ENCODE measurements around the gene LDLRAD4. TPM values are rescaled to one million over a fixed set of nuclear protein-coding genes. Genes with fewer than 3 reads are reported as not detected.

Gene LDLRAD4
- total RNA-seq, 4 donors from 2014 or later: 20.4 to 40.4 (median 35.3) TPM

DNA sequence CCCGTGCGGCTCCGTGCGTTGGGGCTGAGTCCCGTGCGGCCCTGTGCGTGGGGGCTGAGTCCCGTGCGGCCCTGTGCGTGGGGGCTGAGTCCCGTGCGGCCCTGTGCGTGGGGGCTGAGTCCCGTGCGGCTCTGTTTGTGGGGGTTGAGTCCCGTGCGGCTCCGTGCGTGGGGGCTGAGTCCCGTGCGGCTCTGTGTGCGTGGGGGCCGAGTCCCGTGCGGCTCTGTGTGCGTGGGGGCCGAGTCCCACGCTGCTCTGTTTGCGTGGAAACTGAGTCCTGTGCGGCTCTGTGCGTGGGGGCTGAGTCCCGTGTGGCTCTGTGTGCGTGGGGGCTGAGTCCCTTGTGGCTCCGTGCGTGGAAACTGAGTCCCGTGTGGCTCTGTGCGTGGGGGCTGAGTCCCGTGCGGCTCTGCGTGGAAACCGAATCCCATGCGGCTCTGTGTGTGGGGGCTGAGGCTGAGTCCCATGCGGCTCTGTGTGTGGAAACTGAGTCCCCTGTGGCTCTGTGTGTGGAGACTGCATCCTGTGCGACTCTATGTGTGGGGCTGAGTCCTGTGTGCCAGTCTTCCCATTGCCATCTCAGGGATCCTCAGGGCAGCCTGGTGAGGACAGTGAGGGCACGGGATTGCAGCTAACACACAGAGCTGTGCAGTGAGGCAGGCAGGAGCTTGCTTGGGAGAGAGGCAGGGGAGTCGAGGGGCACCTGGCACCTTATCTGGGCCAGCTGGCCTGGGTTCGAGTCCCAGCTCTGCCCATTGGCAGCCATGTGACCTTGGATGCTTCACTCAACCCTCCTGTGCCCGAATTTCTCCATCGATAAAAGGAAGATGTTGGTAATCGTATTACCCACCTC is 44.5 kb downstream of the LDLRAD4 start:
- WGBS: 87% methylated on average over 31 of the region's 50 CpGs
- peak overlapping the region; percentile 71 to 85 (median 81) for H3K27ac ChIP-seq (replicated peaks in 1 of 4)
- no peaks in the 10 kb centered on the region for H3K36me3 ChIP-seq
- H3K4me3 ChIP-seq: no peak overlapping the region
- no peaks in the 10 kb centered on the region for H3K9me3 ChIP-seq
- TF ChIP-seq EP300 (IDR thresholded peaks at IDR 0.05) (no peak), POLR2AphosphoS5 (IDR thresholded peaks at IDR 0.05) (no peak), POLR2A (IDR thresholded peaks at IDR 0.05; ENCODE audit: low read depth) (no peak)
- TF ChIP-seq, protein P1, sequence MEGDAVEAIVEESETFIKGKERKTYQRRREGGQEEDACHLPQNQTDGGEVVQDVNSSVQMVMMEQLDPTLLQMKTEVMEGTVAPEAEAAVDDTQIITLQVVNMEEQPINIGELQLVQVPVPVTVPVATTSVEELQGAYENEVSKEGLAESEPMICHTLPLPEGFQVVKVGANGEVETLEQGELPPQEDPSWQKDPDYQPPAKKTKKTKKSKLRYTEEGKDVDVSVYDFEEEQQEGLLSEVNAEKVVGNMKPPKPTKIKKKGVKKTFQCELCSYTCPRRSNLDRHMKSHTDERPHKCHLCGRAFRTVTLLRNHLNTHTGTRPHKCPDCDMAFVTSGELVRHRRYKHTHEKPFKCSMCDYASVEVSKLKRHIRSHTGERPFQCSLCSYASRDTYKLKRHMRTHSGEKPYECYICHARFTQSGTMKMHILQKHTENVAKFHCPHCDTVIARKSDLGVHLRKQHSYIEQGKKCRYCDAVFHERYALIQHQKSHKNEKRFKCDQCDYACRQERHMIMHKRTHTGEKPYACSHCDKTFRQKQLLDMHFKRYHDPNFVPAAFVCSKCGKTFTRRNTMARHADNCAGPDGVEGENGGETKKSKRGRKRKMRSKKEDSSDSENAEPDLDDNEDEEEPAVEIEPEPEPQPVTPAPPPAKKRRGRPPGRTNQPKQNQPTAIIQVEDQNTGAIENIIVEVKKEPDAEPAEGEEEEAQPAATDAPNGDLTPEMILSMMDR (IDR thresholded peaks at IDR 0.05): no peak
- no peaks in the 10 kb centered on the region for H3K27me3 ChIP-seq
- intact Hi-C loops (cut with DNase I): loop anchor here (5.0 kb wide), 1 partner anchor 114 kb away; no protein-coding TSS in a partner anchor
- H3K4me1 ChIP-seq: peaks cover 92 to 98% (median 97%) of the 10 kb centered on the region in 4 donors
- DNase-seq (ENCODE audit: extremely low spot score): no peak

DNA sequence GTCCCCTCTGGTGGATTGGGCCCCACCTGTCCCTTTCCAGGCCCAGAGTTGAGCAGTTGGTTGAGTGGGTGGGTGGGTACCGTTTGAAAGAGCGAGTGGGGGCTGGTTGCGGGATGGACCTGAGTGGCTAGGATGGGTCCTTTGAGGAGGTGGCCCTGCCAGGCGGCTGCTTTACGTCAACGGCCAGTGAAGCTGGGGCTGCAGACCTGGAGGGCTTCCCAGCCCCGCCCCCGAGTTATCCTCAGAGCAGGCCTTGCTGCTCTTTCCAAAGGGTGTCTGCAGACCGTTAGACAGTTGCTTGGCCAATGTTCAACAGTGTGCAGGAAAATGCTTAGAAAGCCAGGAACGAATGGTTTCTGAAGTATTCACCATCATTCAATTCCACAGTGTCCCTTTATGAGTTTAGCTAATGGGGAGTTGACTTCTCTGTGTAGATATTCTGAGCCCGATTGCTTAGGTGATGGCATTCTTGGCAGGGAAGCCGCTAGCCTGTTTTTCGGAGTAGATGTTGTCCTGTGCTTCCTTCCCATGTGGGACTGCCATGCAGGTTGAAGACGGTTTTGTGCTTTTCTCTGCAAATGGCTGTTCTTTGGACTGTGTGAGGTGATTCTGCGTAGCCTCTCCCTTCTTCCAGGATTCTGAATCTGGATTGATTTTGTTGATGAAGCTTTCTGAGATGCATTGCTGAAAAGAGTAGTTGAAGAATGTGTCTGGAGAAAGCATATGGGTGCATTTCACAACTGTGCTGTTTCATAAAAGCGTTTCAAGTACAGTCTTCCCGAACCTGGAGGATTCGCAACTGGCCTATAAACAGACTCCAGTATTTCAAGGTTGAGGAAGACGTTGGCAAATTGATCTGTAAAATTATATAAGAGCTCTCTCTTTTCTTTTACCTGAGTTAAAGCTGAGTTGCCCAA is 45.8 kb downstream of the LDLRAD4 start:
- TF ChIP-seq EP300 (IDR thresholded peaks at IDR 0.05) (peak; percentile 41), POLR2AphosphoS5 (IDR thresholded peaks at IDR 0.05) (peak; percentile 72 to 73)
- TF ChIP-seq, protein P1 (IDR thresholded peaks at IDR 0.05): no peak
- peak overlapping the region; percentile 71 to 85 (median 81) for H3K27ac ChIP-seq (replicated peaks in 1 of 4)
- 33% methylated on average over 19 of the region's 19 CpGs for WGBS
- no peaks in the 10 kb centered on the region for H3K27me3 ChIP-seq
- peaks cover 95 to 100% (median 100%) of the 10 kb centered on the region in 4 donors for H3K4me1 ChIP-seq
- H3K4me3 ChIP-seq: peak overlapping the region in 2 of 4 donors; percentile 8 to 27
- no peaks in the 10 kb centered on the region for H3K9me3 ChIP-seq
- DNase-seq (ENCODE audit: extremely low spot score): no peak
- intact Hi-C loops (cut with DNase I): loop anchor here (5.0 kb wide), 1 partner anchor 113 kb away; no protein-coding TSS in a partner anchor
- no peaks in the 10 kb centered on the region for H3K36me3 ChIP-seq

GRCh38 chr18:13265008-13265910 is 46.7 kb downstream of the LDLRAD4 start:
- WGBS: 86% methylated on average over 17 of the region's 17 CpGs
- no peaks in the 10 kb centered on the region for H3K27me3 ChIP-seq
- TF ChIP-seq, protein P1 (IDR thresholded peaks at IDR 0.05): no peak
- TF ChIP-seq POLR2A (IDR thresholded peaks at IDR 0.05; ENCODE audit: low read depth): no peak
- TF ChIP-seq POLR2AphosphoS5 (IDR thresholded peaks at IDR 0.05): no peak
- TF ChIP-seq EP300 (IDR thresholded peaks at IDR 0.05): no peak
- no peaks in the 10 kb centered on the region for H3K9me3 ChIP-seq
- DNase-seq (ENCODE audit: extremely low spot score): no peak
- no peak overlapping the region for H3K4me3 ChIP-seq
- H3K36me3 ChIP-seq: no peaks in the 10 kb centered on the region
- peaks cover 95 to 100% (median 100%) of the 10 kb centered on the region in 4 donors for H3K4me1 ChIP-seq
- intact Hi-C loops (cut with DNase I): no loop called here
- H3K27ac ChIP-seq (replicated peaks in 1 of 4): peak overlapping the region; percentile 71 to 85 (median 81)

DNA sequence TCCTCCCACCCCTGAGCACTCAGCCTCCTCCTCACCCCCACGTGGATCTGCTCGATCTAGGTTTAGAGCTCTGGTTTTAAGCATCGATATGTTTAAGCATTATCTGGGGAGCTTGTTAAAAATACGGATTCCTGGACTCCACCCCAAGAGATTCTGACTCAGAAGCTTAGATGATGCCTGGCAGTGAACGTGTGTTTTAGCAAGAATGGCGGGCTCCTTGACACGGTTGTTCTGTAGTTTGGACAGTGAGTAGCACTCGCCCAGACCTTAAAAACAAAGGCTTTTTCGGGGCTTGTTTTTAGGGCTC is 47.3 kb downstream of the LDLRAD4 start:
- Histone ChIP-seq H3K27me3 (no peaks in the 10 kb centered on the region), H3K36me3 (no peaks in the 10 kb centered on the region), H3K4me1 (peaks cover 93 to 100% (median 100%) of the 10 kb centered on the region in 4 donors), H3K27ac (replicated peaks in 1 of 4) (peak overlapping the region; percentile 71 to 85 (median 81)), H3K4me3 (peak overlapping the region in 3 of 4 donors; percentile 30 to 44 (median 38)), H3K9me3 (no peaks in the 10 kb centered on the region)
- TF ChIP-seq POLR2A (IDR thresholded peaks at IDR 0.05; ENCODE audit: low read depth): no peak
- no peak for TF ChIP-seq POLR2AphosphoS5 (IDR thresholded peaks at IDR 0.05)
- no peak for TF ChIP-seq EP300 (IDR thresholded peaks at IDR 0.05)
- TF ChIP-seq, protein P1 (IDR thresholded peaks at IDR 0.05): no peak
- DNase-seq (ENCODE audit: extremely low spot score): no peak
- intact Hi-C loops (cut with DNase I): no loop called here
- WGBS: 63% methylated on average over 8 of the region's 9 CpGs
